SW480 (cell line): ENCODE measurements around the gene DECR2.
"Not testable (repeated sequence)": the region's sequence is repeated elsewhere in the genome, so short reads cannot be mapped to it uniquely, and the experiment has no call there.

ENCODE experiments used
- DNase-seq: peaks from one replicate; pipeline ENCODE4 v3.0.0-alpha.2; 2016; ENCODE audit warnings: low spot score

Gene DECR2

GRCh38 chr16:379183-379960 lies 22.3 kb upstream of the DECR2 start:
- no peak for DNase-seq

- DNase-seq: no peak
Measured at GRCh38 chr16:379961-380761, 21.5 kb upstream of the DECR2 start.

GRCh38 chr16:380762-381011 lies 21.0 kb upstream of the DECR2 start:
- DNase-seq: no peak

GRCh38 chr16:381012-381788 lies 20.5 kb upstream of the DECR2 start:
- no peak for DNase-seq

- DNase-seq: peak; percentile 49
Measured at GRCh38 chr16:381789-382717, 19.6 kb upstream of the DECR2 start, which contains the start of gene PGAP6. Gene PGAP6, minus strand, starts transcription at chr16:381978. Its CDS starts 157 bp downstream, at chr16:381821.

- DNase-seq: peak; percentile 88
Measured at GRCh38 chr16:383326-384051, 18.2 kb upstream of the DECR2 start.

- DNase-seq: no peak
Measured at GRCh38 chr16:386641-387156, 15.0 kb upstream of the DECR2 start.

- DNase-seq: not testable (repeated sequence)
Measured at GRCh38 chr16:387761-388666, 13.7 kb upstream of the DECR2 start.

GRCh38 chr16:389352-389751 lies 12.3 kb upstream of the DECR2 start:
- no peak for DNase-seq

GRCh38 chr16:391885-392335 lies 9.8 kb upstream of the DECR2 start:
- peak; percentile 45 for DNase-seq

GRCh38 chr16:392450-393030 lies 9.1 kb upstream of the DECR2 start:
- DNase-seq: no peak

GRCh38 chr16:396199-396598 lies 5.5 kb upstream of the DECR2 start:
- no peak for DNase-seq

- no peak for DNase-seq
Measured at GRCh38 chr16:396605-397004, 5.1 kb upstream of the DECR2 start.

- DNase-seq: no peak
Measured at GRCh38 chr16:397135-397661, 4.5 kb upstream of the DECR2 start, which contains the start of gene NME4. Gene NME4, plus strand, starts transcription at chr16:397199. Its CDS starts 24 bp downstream, at chr16:397223.

- DNase-seq: peak; percentile 77
Measured at GRCh38 chr16:397736-398332, 3.9 kb upstream of the DECR2 start.

- no peak for DNase-seq
Measured at GRCh38 chr16:398561-399339, 2.9 kb upstream of the DECR2 start.

- no peak for DNase-seq
Measured at GRCh38 chr16:399340-400019, 2.2 kb upstream of the DECR2 start.
